ENCODE data around the gene RBM4.

- TF ChIP-seq CTCF (IDR thresholded peaks at IDR 0.05), result no peak
- TF ChIP-seq EP300 (IDR thresholded peaks at IDR 0.05), result no peak
- TF ChIP-seq POLR2A (IDR thresholded peaks at IDR 0.05), result no peak
Measured at GRCh38 chr11:66649903-66650302, 11.4 kb downstream of the RBM4 start.

All from gastroesophageal sphincter (tissue), 3 donors.